Keratinocyte (primary cell): ENCODE data around the gene EFCAB12. TPM values are rescaled to one million over a fixed set of nuclear protein-coding genes. Genes with fewer than 3 reads are reported as not detected.

Experiments
- DNase-seq: peaks from one replicate; pipeline ENCODE4 v3.0.0-alpha.2; 2011; ENCODE audit warnings: low read depth, missing footprints, low spot score
- FAIRE-seq: peaks from 2 replicates; lab custom pipeline; 2011; peaks lifted over from hg19 to GRCh38; lab: Jason Lieb, UNC
- H2AFZ ChIP-seq: 2 replicates; pipeline ENCODE4 v1.6.0; 2012; ENCODE audit warnings: low read length, control low read depth, inconsistent platforms; ENCODE audit not compliant: control insufficient read depth
- H3K27ac ChIP-seq: 2 replicates; pipeline ENCODE4 v1.5.1; 2011; ENCODE audit warnings: low read length; ENCODE audit not compliant: control insufficient read depth, insufficient read depth
- H3K27me3 ChIP-seq: 3 replicates; pipeline ENCODE4 v1.6.0; 2011; ENCODE audit warnings: low read length; ENCODE audit not compliant: control insufficient read depth, insufficient read depth; ENCODE audit errors: extremely low read depth
- H3K36me3 ChIP-seq, 2 experiments: 2 replicates in 1 of 2; 3 replicates in 1 of 2; pipeline ENCODE4 v1.5.1; 2011; ENCODE audit warnings: low read length in 2 of 2, mild to moderate bottlenecking in 1 of 2; ENCODE audit not compliant: control insufficient read depth in 2 of 2, insufficient read depth in 2 of 2; ENCODE audit errors: extremely low read depth in 1 of 2
- H3K4me1 ChIP-seq: 3 replicates; pipeline ENCODE4 v1.5.1; 2011; ENCODE audit warnings: low read length; ENCODE audit not compliant: control insufficient read depth, insufficient read depth; ENCODE audit errors: extremely low read depth
- H3K4me2 ChIP-seq: 3 replicates; pipeline ENCODE4 v1.6.0; 2011; ENCODE audit warnings: low read depth, low read length; ENCODE audit not compliant: control insufficient read depth, insufficient read depth; ENCODE audit errors: extremely low read depth
- H3K4me3 ChIP-seq, 3 experiments: fragments of 200-600 bp in 1 of 3; sonication (generic) in 1 of 3; 2 replicates in 2 of 3; 3 replicates in 1 of 3; pipeline ENCODE4 v1.5.1; 2011 to 2016; ENCODE audit warnings: low read length in 3 of 3, mild to moderate bottlenecking in 3 of 3, control low read depth in 2 of 3, inconsistent platforms in 1 of 3, low read depth in 1 of 3, mixed read lengths in 1 of 3, mixed run types in 1 of 3, moderate library complexity in 1 of 3; ENCODE audit not compliant: control insufficient read depth in 2 of 3, insufficient read depth in 2 of 3; ENCODE audit errors: extremely low read depth in 1 of 3
- H3K79me2 ChIP-seq: 2 replicates; pipeline ENCODE4 v1.6.0; 2012; ENCODE audit warnings: low read length; ENCODE audit not compliant: control insufficient read depth, insufficient read depth
- H3K9ac ChIP-seq: 3 replicates; pipeline ENCODE4 v1.6.0; 2011; ENCODE audit warnings: low read length; ENCODE audit not compliant: control insufficient read depth, insufficient read depth; ENCODE audit errors: extremely low read depth
- H3K9me1 ChIP-seq: 3 replicates; pipeline ENCODE4 v1.6.0; 2011; ENCODE audit warnings: low read length; ENCODE audit not compliant: control insufficient read depth, insufficient read depth; ENCODE audit errors: extremely low read depth
- H3K9me3 ChIP-seq: 2 replicates; pipeline ENCODE4 v1.5.1; 2012; ENCODE audit warnings: low read depth, low read length; ENCODE audit not compliant: control insufficient read depth
- H4K20me1 ChIP-seq: 3 replicates; pipeline ENCODE4 v1.6.0; 2011; ENCODE audit warnings: low read length; ENCODE audit not compliant: control insufficient read depth, insufficient read depth; ENCODE audit errors: extremely low read depth
- EZH2 ChIP-seq: IDR thresholded peaks from one replicate; pipeline ENCODE4 v1.6.1; 2012; ENCODE audit warnings: inconsistent platforms, mild to moderate bottlenecking, low read length, moderate library complexity
- dilution Hi-C: fragments of 300-500 bp; cut with MboI; formaldehyde crosslinking; loops from one replicate; pipeline ENCODE4 v1.7.0; 2020; ENCODE audit warnings: low sequenced_read_pairs; ENCODE audit not compliant: extremely low pct_ligation_motif_present
- polyA plus RNA-seq, 5 experiments: library from polyadenylated mRNA; depleted of rRNA in 3 of 5; stranded (reverse) in 3 of 5; stranded (forward) in 1 of 5; unstranded in 1 of 5; fragments of >200 nt; gene quantifications; 1 replicate in 1 of 5; 2 replicates in 3 of 5; 3 replicates in 1 of 5; pipeline versions ENCODE4 v1.2.1 to v1.2.3, GENCODE V29; 2011 to 2012; ENCODE audit warnings: missing spikeins in 2 of 5, low read depth in 1 of 5, low replicate concordance in 1 of 5
- TF ChIP-seq, protein P1 (sequence below), 3 experiments: IDR thresholded peaks in 1 of 3; conservative IDR thresholded peaks in 1 of 3; optimal IDR thresholded peaks in 1 of 3; 2 replicates in 2 of 3; 3 replicates in 1 of 3; pipeline versions ENCODE3 to v1.5.1; 2011; ENCODE audit warnings: low read length in 3 of 3, mild to moderate bottlenecking in 3 of 3, moderate library complexity in 2 of 3, control low read depth in 1 of 3, inconsistent platforms in 1 of 3; ENCODE audit not compliant: insufficient read depth in 2 of 3; ENCODE audit errors: extremely low read depth in 1 of 3

Gene EFCAB12
- polyA plus RNA-seq, 1 donor (not counting 4 experiments of a cell fraction or from before 2014, with no cell fraction given) = 0.34 TPM

DNA sequence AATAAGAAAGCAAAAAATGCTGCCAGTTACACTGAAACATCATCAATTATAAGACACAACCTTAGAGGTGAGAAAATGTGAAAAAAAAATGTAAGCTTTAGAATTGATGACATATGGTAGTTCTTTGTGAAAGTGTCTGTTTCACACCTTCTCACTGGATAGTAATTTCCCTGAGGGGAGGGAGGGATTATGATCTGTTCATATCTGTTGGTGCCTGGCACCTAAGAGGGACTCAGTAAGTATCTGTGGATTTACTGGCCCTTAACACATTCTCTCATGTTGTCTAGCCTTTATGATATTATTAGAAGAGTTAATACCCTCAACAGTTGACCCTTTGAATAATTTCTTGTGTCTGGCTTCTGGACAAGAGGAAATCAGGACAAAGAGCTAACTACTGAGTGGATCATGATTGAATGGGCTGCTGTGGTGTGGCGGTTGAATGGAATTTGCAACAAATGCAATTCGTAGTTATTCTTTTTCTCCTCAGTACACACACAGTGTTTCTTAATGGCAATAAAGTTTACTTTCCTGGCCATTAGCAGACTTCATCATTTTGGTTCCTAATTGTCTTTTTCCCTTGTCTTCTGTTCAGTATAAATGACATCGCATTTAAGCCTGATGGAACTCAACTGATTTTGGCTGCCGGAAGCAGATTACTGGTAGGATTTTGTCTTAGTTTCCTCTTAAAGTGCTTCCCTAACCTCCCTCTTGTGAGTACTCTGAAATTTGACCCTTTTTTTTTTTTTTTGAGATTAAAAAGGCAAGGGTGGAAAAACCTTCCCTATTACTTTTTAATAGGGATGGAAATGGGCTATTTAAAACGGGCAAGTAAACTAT, 21.1 kb upstream of the EFCAB12 start:
- peaks cover 8% of the 10 kb centered on the region for H3K4me1 ChIP-seq
- H4K20me1 ChIP-seq = no peaks in the 10 kb centered on the region
- no peak overlapping the region for H3K27ac ChIP-seq
- H3K9me1 ChIP-seq = no peaks in the 10 kb centered on the region
- dilution Hi-C loops = no loop called here
- H3K27me3 ChIP-seq = no peaks in the 10 kb centered on the region
- H3K4me3 ChIP-seq = no peak overlapping the region
- no peak for DNase-seq
- H3K9me3 ChIP-seq = no peaks in the 10 kb centered on the region
- FAIRE-seq = no peak
- no peak overlapping the region for H3K9ac ChIP-seq
- H3K4me2 ChIP-seq = no peak overlapping the region
- no peak for TF ChIP-seq EZH2
- TF ChIP-seq, protein P1, sequence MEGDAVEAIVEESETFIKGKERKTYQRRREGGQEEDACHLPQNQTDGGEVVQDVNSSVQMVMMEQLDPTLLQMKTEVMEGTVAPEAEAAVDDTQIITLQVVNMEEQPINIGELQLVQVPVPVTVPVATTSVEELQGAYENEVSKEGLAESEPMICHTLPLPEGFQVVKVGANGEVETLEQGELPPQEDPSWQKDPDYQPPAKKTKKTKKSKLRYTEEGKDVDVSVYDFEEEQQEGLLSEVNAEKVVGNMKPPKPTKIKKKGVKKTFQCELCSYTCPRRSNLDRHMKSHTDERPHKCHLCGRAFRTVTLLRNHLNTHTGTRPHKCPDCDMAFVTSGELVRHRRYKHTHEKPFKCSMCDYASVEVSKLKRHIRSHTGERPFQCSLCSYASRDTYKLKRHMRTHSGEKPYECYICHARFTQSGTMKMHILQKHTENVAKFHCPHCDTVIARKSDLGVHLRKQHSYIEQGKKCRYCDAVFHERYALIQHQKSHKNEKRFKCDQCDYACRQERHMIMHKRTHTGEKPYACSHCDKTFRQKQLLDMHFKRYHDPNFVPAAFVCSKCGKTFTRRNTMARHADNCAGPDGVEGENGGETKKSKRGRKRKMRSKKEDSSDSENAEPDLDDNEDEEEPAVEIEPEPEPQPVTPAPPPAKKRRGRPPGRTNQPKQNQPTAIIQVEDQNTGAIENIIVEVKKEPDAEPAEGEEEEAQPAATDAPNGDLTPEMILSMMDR (optimal IDR thresholded peaks at IDR 0.05 in 1 of 3, IDR thresholded peaks at IDR 0.05 in 1 of 3, conservative IDR thresholded peaks at IDR 0.05 in 1 of 3; ENCODE audit: extremely low read depth in 1 of 3, insufficient read depth in 2 of 3, low read length in 3 of 3) = no peak
- H3K36me3 ChIP-seq = peaks cover 0 to 1% of the 10 kb centered on the region in 2 experiments
- no peaks in the 10 kb centered on the region for H3K79me2 ChIP-seq
- no peak overlapping the region for H2AFZ ChIP-seq

DNA sequence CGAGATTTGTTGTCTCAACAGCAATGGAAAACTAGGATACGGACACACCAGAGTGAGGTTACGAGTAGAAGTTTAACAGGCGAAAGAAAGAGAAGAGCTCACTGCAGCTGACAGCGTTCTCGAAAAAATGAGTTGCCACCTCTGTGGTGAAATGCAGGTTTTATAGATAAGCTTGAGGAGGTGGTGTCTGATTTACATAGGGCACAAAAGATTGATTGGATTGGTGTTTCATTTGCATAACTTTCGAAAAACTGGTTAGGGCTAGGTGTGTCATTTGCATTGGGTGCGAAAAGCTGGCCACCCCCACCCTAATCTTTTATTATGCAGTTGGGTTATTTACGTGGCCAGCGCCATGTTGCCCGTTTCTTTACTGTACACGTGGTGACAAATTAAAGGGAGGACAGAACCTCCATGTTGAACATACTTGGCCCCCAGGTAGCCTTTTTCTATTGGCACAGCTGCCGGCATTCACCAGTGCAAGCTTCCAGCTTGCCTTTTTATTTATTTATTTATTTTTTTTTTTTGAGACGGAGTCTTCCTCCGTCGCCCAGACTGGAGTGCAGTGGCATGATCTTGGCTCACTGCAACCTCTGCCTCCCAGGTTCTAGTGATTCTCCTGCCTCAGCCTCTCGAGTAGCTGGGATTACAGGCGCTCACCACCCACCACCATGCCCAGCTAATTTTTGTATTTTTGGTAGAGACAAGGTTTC, 19.9 kb upstream of the EFCAB12 start:
- H3K4me3 ChIP-seq = no peak overlapping the region
- H3K79me2 ChIP-seq = no peaks in the 10 kb centered on the region
- no peak for FAIRE-seq
- no peak overlapping the region for H3K9ac ChIP-seq
- no peak overlapping the region for H2AFZ ChIP-seq
- peaks cover 0 to 1% of the 10 kb centered on the region in 2 experiments for H3K36me3 ChIP-seq
- H3K4me2 ChIP-seq = no peak overlapping the region
- dilution Hi-C loops = no loop called here
- no peaks in the 10 kb centered on the region for H3K9me1 ChIP-seq
- DNase-seq = no peak
- no peaks in the 10 kb centered on the region for H3K9me3 ChIP-seq
- H4K20me1 ChIP-seq = no peaks in the 10 kb centered on the region
- no peak overlapping the region for H3K27ac ChIP-seq
- peaks cover 8% of the 10 kb centered on the region for H3K4me1 ChIP-seq
- no peaks in the 10 kb centered on the region for H3K27me3 ChIP-seq
- no peak for TF ChIP-seq EZH2
- TF ChIP-seq, protein P1 (optimal IDR thresholded peaks at IDR 0.05 in 1 of 3, IDR thresholded peaks at IDR 0.05 in 1 of 3, conservative IDR thresholded peaks at IDR 0.05 in 1 of 3; ENCODE audit: extremely low read depth in 1 of 3, insufficient read depth in 2 of 3, low read length in 3 of 3) = no peak
